Loucy (cell line): ENCODE measurements around the gene GCLC.

Source experiments
- CTCF ChIP-seq: fragments of 200-600 bp; sonication (generic); conservative IDR thresholded peaks from 2 replicates; pipeline ENCODE4 v1.5.1; 2014; ENCODE audit warnings: mild to moderate bottlenecking, antibody characterized with exemption, low read length
- EZH2phosphoT487 ChIP-seq: fragments of 200-600 bp; IDR thresholded peaks from 2 replicates; pipeline ENCODE4 v1.6.1; 2018; ENCODE audit warnings: antibody characterized with exemption, mild to moderate bottlenecking, moderate library complexity, borderline replicate concordance

GRCh38 chr6:53539561-53539960, 5.3 kb downstream of the GCLC start:
- no peak for TF ChIP-seq CTCF
- TF ChIP-seq EZH2phosphoT487 = no peak
